OCI-LY7 (cell line): ENCODE data around the gene GPR42. TPM values are rescaled to one million over a fixed set of nuclear protein-coding genes. Genes with fewer than 3 reads are reported as not detected.

ENCODE experiments used
- BruUV-seq: library from RNA; stranded (reverse); fragments of 400-500 nt; replicated peaks from 2 replicates; lab custom pipeline; 2021; lab: Mats Ljungman, UMichigan
- CTCF ChIA-PET: fragments of 300-600 bp; sonication (Branson Sonifier 250); formaldehyde crosslinking; loops from one replicate; lab custom pipeline; 2022; ENCODE audit warnings: antibody characterized with exemption; ENCODE audit not compliant: unreplicated experiment; lab: Charles Lee
- POLR2A ChIA-PET: fragments of 300-600 bp; sonication (Branson Sonifier 250); formaldehyde crosslinking; loops from one replicate; lab custom pipeline; 2022; ENCODE audit warnings: antibody characterized with exemption; lab: Charles Lee
- DNase-seq: peaks from one replicate; pipeline ENCODE4 v3.0.0-alpha.2; 2015; ENCODE audit warnings: low spot score
- H2AFZ ChIP-seq: fragments of 200-600 bp; sonication (generic), shearing (Covaris generic); 2 replicates; pipeline ENCODE4 v1.6.1; 2014; ENCODE audit warnings: mild to moderate bottlenecking, antibody characterized with exemption, low read length, moderate library complexity
- H3K27ac ChIP-seq: fragments of 200-600 bp; sonication (generic); 2 replicates; pipeline ENCODE4 v1.5.1; 2014; ENCODE audit warnings: mixed run types, low read depth, mild to moderate bottlenecking, moderate library complexity, low read length, inconsistent platforms; ENCODE audit not compliant: poor library complexity, severe bottlenecking
- H3K36me3 ChIP-seq: fragments of 200-600 bp; sonication (generic); 2 replicates; pipeline ENCODE4 v1.6.1; 2014; ENCODE audit warnings: mild to moderate bottlenecking, antibody characterized with exemption, low read length, moderate library complexity, mixed read lengths; ENCODE audit not compliant: insufficient read depth
- H3K4me1 ChIP-seq: fragments of 200-600 bp; sonication (generic); 2 replicates; pipeline ENCODE4 v1.5.1; 2014; ENCODE audit warnings: mild to moderate bottlenecking, low read length; ENCODE audit not compliant: insufficient read depth, poor library complexity, severe bottlenecking
- H3K4me2 ChIP-seq: fragments of 200-600 bp; sonication (generic); 2 replicates; pipeline ENCODE4 v1.6.1; 2014; ENCODE audit warnings: mild to moderate bottlenecking, low read length
- H3K4me3 ChIP-seq: fragments of 200-600 bp; sonication (generic); 2 replicates; pipeline ENCODE4 v1.5.1; 2014; ENCODE audit warnings: mild to moderate bottlenecking, low read depth, low read length; ENCODE audit not compliant: poor library complexity, severe bottlenecking
- H3K79me2 ChIP-seq: fragments of 200-600 bp; sonication (generic); 2 replicates; pipeline ENCODE4 v1.6.1; 2016; ENCODE audit warnings: low read depth, mild to moderate bottlenecking, low read length, moderate library complexity, mixed read lengths; ENCODE audit not compliant: insufficient read depth
- H3K9me2 ChIP-seq: fragments of 200-600 bp; sonication (generic); 2 replicates; pipeline ENCODE4 v1.6.1; 2016; ENCODE audit warnings: mild to moderate bottlenecking, low read length, mixed read lengths; ENCODE audit not compliant: insufficient read depth
- H3K9me3 ChIP-seq: fragments of 200-600 bp; sonication (generic); 2 replicates; pipeline ENCODE4 v1.6.1; 2014; ENCODE audit warnings: mild to moderate bottlenecking, mixed run types, low read length, mixed read lengths
- H4K20me1 ChIP-seq: fragments of 200-600 bp; sonication (generic); 2 replicates; pipeline ENCODE4 v1.6.1; 2014; ENCODE audit warnings: mild to moderate bottlenecking, antibody characterized with exemption, low read length, moderate library complexity, mixed read lengths; ENCODE audit not compliant: insufficient read depth
- EZH2phosphoT487 ChIP-seq: fragments of 200-600 bp; sonication (generic); IDR thresholded peaks from 2 replicates; pipeline ENCODE4 v1.6.1; 2018; ENCODE audit warnings: low read depth, borderline replicate concordance, mild to moderate bottlenecking, mixed run types, antibody characterized with exemption, low read length, moderate library complexity, mixed read lengths
- intact Hi-C: fragments of 100-400 bp; cut with micrococcal nuclease; formaldehyde crosslinking; loops from one replicate; pipeline ENCODE4 v1.10.0; 2022; ENCODE audit not compliant: unreplicated experiment
- total RNA-seq, 2 experiments: library from RNA; depleted of rRNA in 1 of 2; stranded (reverse); fragments of >200 nt in 1 of 2; shearing (Covaris generic) in 1 of 2; gene quantifications; 2 replicates each; pipeline ENCODE4 v1.2.3, GENCODE V29; 2014 to 2022
- TF ChIP-seq, protein P1 (sequence below): fragments of 200-600 bp; sonication (generic); conservative IDR thresholded peaks from 2 replicates; pipeline ENCODE4 v1.5.1; 2014; ENCODE audit warnings: mild to moderate bottlenecking, antibody characterized with exemption, low read length, moderate library complexity, mixed read lengths

GPR42 gene
- total RNA-seq, 2 experiments from 2014 or later, result 0.06 TPM; not detected in 1

DNA sequence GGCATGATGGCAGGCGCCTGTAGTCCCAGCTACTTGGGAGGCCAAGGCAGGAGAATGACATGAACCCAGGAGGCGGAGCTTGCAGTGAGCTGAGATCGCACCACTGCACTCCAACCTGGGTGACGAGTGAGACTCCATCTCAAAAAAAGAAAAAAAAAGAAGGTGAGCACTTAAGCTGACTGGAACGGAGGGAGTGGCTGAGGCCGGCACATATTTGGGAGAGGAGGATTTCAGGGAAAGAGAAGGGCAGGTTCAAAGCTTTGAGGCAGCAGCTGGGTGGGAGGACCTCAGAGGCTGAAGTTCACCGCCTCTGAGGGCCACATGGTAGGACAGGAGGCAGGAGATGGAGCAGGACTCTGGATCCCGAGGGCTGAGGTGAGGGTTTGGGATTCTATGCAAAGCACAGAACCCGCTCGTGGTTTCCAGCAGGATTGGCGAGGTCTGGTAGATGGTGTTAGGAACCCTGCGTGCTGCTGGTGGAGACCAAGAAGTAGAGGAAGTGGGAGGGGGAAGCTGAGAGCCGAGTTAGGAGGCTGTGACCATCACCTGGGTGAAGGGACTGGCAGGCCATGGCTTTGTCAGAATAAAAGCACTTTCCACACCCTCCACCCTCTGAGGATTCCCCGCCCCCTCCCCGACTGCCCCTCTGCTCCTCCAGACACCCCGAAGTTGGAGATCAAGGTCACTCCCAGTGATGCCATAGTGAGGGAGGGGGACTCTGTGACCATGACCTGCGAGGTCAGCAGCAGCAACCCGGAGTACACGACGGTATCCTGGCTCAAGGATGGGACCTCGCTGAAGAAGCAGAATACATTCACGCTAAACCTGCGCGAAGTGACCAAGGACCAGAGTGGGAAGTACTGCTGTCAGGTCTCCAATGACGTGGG lies 33.5 kb upstream of the GPR42 start:
- Histone ChIP-seq H3K79me2 (peaks cover 49% of the 10 kb centered on the region), H3K9me3 (no peaks in the 10 kb centered on the region), H3K4me3 (no peak overlapping the region), H3K4me1 (peaks cover 36% of the 10 kb centered on the region), H3K9me2 (no peaks in the 10 kb centered on the region), H3K36me3 (peaks cover 99% of the 10 kb centered on the region), H2AFZ (no peak overlapping the region), H3K4me2 (no peak overlapping the region), H4K20me1 (peaks cover 29% of the 10 kb centered on the region), H3K27ac (no peak overlapping the region)
- no TSS peak for BruUV-seq
- no peak for DNase-seq
- CTCF ChIA-PET, result no interaction called here
- intact Hi-C loops, result no loop called here
- TF ChIP-seq, protein P1, sequence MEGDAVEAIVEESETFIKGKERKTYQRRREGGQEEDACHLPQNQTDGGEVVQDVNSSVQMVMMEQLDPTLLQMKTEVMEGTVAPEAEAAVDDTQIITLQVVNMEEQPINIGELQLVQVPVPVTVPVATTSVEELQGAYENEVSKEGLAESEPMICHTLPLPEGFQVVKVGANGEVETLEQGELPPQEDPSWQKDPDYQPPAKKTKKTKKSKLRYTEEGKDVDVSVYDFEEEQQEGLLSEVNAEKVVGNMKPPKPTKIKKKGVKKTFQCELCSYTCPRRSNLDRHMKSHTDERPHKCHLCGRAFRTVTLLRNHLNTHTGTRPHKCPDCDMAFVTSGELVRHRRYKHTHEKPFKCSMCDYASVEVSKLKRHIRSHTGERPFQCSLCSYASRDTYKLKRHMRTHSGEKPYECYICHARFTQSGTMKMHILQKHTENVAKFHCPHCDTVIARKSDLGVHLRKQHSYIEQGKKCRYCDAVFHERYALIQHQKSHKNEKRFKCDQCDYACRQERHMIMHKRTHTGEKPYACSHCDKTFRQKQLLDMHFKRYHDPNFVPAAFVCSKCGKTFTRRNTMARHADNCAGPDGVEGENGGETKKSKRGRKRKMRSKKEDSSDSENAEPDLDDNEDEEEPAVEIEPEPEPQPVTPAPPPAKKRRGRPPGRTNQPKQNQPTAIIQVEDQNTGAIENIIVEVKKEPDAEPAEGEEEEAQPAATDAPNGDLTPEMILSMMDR, result no peak
- TF ChIP-seq EZH2phosphoT487, result no peak
- POLR2A ChIA-PET, result no interaction called here

DNA sequence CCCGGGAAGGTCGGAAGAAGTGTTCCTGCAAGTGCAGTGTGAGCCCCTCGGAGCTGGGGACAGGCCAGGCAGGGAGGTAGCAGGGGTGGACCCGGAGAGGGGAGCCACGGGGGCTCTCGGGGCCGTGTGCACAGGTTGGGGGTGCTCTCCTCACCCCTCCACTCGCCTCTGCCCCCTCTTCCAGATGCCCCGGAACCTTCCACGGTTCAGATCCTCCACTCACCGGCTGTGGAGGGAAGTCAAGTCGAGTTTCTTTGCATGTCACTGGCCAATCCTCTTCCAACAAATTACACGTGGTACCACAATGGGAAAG lies 32.9 kb upstream of the GPR42 start:
- H3K36me3 ChIP-seq, result peaks cover 99% of the 10 kb centered on the region
- H4K20me1 ChIP-seq, result peaks cover 24% of the 10 kb centered on the region
- no peaks in the 10 kb centered on the region for H3K9me3 ChIP-seq
- CTCF ChIA-PET, result no interaction called here
- H3K4me1 ChIP-seq, result peaks cover 32% of the 10 kb centered on the region
- TSS peak; percentile 0 for BruUV-seq
- no peak overlapping the region for H3K27ac ChIP-seq
- H3K4me2 ChIP-seq, result no peak overlapping the region
- H3K4me3 ChIP-seq, result no peak overlapping the region
- POLR2A ChIA-PET, result no interaction called here
- no peak for DNase-seq
- intact Hi-C loops, result no loop called here
- no peaks in the 10 kb centered on the region for H3K9me2 ChIP-seq
- H3K79me2 ChIP-seq, result peaks cover 43% of the 10 kb centered on the region
- H2AFZ ChIP-seq, result no peak overlapping the region
- no peak for TF ChIP-seq EZH2phosphoT487
- TF ChIP-seq, protein P1, result no peak

DNA sequence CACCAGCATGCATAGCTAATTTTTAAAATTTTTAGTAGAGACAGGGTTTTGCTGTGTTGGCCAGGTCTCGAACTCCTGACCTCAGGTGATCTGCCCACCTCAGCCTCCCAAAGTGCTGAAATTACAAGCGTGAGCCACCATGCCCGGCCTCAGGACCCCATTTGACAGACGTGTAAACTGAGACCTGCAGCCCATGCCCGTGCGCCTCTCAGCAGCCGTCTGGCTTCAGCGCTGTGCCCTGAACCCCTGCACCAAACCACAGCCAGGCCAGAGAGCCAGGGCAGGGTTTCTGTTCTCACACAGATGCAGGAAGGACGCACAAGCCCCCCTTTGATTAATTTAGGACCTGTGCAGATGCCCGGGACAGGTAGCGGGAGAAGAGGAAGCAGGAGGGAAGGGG lies 30.4 kb upstream of the GPR42 start:
- no peak overlapping the region for H3K4me3 ChIP-seq
- no peak overlapping the region for H3K4me2 ChIP-seq
- CTCF ChIA-PET, result no interaction called here
- no peak overlapping the region for H2AFZ ChIP-seq
- H3K9me2 ChIP-seq, result no peaks in the 10 kb centered on the region
- H3K4me1 ChIP-seq, result peaks cover 33% of the 10 kb centered on the region
- peaks cover 8% of the 10 kb centered on the region for H4K20me1 ChIP-seq
- no TSS peak for BruUV-seq
- H3K27ac ChIP-seq, result no peak overlapping the region
- peaks cover 18% of the 10 kb centered on the region; the same call in 1 of the 2 replicates for H3K79me2 ChIP-seq
- no peaks in the 10 kb centered on the region for H3K9me3 ChIP-seq
- POLR2A ChIA-PET, result interaction anchor here (0.6 kb wide), 1 partner anchor 74 kb away, joined by 3 read pairs; no protein-coding TSS in a partner anchor
- no peak for DNase-seq
- TF ChIP-seq, protein P1, result no peak
- TF ChIP-seq EZH2phosphoT487, result no peak
- peaks cover 99% of the 10 kb centered on the region for H3K36me3 ChIP-seq
- intact Hi-C loops, result no loop called here
